ENCODE measurements around the gene ATP6V1C2. TPM values are rescaled to one million over a fixed set of nuclear protein-coding genes. Genes with fewer than 3 reads are reported as not detected.

The ATP6V1C2 gene
- total and polyA plus RNA-seq, 2 experiments from 2014 or later, result 0.14 to 2.1 TPM

DNA sequence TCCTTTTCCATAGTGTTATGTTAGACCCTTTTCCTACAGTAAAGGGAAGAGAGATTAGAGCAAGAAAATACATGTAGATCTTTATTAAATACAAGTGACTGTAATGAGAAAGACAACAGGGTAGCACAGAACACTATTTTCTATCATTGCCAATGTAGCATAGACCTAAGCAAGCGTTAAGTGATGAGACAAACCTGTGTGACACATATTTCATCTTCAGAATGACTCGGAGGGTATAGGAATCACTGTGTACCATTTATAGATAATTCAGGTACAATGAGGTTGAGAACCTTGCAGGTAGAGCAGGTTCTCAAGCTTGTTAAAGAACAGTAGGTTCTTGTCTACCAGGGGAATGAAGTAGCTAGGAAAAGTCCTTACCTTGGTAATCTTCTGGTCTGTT, 75.3 kb downstream of the ATP6V1C2 start:
- no peak for ATAC-seq
- Histone ChIP-seq H3K79me2 (replicated peaks; ENCODE audit: insufficient read depth) (peaks cover 71% of the 10 kb centered on the region), H4K20me1 (replicated peaks; ENCODE audit: insufficient read depth) (peaks cover 64% of the 10 kb centered on the region)

More for the DNA sequence above, 75.3 kb downstream of the ATP6V1C2 start:
- peaks cover 1% of the 10 kb centered on the region for H3K27me3 Mint-ChIP-seq (ENCODE audit: insufficient read depth, low read depth, poor library complexity)
- H3K4me2 ChIP-seq, result no peak overlapping the region
- 0 out of 2 replicates have a peak, but pooled peaks cover 3% of the 10 kb centered on the region for H3F3A ChIP-seq (replicated peaks; ENCODE audit: low read depth)
- TF ChIP-seq EZH2 (IDR thresholded peaks at IDR 0.05; ENCODE audit: low read depth, unreplicated experiment) (no peak), EZH2phosphoT487 (IDR thresholded peaks at IDR 0.05; ENCODE audit: unreplicated experiment) (no peak), JUNB (IDR thresholded peaks at IDR 0.05; ENCODE audit: unreplicated experiment) (no peak), ZNF331 (CRISPR knock-in tag; IDR thresholded peaks at IDR 0.05; ENCODE audit: low read depth) (no peak), NANOG (IDR thresholded peaks at IDR 0.05; ENCODE audit: borderline replicate concordance) (no peak), POLR2AphosphoS5 (IDR thresholded peaks at IDR 0.05; ENCODE audit: low read depth) (no peak), STAT1 (IDR thresholded peaks at IDR 0.05; ENCODE audit: unreplicated experiment) (no peak), ZNF114 (CRISPR knock-in tag; IDR thresholded peaks at IDR 0.05) (no peak), CREB1 (CRISPR knock-in tag; IDR thresholded peaks at IDR 0.05; ENCODE audit: low read depth) (no peak)
- TF ChIP-seq, protein P1, sequence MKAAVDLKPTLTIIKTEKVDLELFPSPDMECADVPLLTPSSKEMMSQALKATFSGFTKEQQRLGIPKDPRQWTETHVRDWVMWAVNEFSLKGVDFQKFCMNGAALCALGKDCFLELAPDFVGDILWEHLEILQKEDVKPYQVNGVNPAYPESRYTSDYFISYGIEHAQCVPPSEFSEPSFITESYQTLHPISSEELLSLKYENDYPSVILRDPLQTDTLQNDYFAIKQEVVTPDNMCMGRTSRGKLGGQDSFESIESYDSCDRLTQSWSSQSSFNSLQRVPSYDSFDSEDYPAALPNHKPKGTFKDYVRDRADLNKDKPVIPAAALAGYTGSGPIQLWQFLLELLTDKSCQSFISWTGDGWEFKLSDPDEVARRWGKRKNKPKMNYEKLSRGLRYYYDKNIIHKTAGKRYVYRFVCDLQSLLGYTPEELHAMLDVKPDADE (IDR thresholded peaks at IDR 0.05), result no peak
- TF ChIP-seq, protein P2, sequence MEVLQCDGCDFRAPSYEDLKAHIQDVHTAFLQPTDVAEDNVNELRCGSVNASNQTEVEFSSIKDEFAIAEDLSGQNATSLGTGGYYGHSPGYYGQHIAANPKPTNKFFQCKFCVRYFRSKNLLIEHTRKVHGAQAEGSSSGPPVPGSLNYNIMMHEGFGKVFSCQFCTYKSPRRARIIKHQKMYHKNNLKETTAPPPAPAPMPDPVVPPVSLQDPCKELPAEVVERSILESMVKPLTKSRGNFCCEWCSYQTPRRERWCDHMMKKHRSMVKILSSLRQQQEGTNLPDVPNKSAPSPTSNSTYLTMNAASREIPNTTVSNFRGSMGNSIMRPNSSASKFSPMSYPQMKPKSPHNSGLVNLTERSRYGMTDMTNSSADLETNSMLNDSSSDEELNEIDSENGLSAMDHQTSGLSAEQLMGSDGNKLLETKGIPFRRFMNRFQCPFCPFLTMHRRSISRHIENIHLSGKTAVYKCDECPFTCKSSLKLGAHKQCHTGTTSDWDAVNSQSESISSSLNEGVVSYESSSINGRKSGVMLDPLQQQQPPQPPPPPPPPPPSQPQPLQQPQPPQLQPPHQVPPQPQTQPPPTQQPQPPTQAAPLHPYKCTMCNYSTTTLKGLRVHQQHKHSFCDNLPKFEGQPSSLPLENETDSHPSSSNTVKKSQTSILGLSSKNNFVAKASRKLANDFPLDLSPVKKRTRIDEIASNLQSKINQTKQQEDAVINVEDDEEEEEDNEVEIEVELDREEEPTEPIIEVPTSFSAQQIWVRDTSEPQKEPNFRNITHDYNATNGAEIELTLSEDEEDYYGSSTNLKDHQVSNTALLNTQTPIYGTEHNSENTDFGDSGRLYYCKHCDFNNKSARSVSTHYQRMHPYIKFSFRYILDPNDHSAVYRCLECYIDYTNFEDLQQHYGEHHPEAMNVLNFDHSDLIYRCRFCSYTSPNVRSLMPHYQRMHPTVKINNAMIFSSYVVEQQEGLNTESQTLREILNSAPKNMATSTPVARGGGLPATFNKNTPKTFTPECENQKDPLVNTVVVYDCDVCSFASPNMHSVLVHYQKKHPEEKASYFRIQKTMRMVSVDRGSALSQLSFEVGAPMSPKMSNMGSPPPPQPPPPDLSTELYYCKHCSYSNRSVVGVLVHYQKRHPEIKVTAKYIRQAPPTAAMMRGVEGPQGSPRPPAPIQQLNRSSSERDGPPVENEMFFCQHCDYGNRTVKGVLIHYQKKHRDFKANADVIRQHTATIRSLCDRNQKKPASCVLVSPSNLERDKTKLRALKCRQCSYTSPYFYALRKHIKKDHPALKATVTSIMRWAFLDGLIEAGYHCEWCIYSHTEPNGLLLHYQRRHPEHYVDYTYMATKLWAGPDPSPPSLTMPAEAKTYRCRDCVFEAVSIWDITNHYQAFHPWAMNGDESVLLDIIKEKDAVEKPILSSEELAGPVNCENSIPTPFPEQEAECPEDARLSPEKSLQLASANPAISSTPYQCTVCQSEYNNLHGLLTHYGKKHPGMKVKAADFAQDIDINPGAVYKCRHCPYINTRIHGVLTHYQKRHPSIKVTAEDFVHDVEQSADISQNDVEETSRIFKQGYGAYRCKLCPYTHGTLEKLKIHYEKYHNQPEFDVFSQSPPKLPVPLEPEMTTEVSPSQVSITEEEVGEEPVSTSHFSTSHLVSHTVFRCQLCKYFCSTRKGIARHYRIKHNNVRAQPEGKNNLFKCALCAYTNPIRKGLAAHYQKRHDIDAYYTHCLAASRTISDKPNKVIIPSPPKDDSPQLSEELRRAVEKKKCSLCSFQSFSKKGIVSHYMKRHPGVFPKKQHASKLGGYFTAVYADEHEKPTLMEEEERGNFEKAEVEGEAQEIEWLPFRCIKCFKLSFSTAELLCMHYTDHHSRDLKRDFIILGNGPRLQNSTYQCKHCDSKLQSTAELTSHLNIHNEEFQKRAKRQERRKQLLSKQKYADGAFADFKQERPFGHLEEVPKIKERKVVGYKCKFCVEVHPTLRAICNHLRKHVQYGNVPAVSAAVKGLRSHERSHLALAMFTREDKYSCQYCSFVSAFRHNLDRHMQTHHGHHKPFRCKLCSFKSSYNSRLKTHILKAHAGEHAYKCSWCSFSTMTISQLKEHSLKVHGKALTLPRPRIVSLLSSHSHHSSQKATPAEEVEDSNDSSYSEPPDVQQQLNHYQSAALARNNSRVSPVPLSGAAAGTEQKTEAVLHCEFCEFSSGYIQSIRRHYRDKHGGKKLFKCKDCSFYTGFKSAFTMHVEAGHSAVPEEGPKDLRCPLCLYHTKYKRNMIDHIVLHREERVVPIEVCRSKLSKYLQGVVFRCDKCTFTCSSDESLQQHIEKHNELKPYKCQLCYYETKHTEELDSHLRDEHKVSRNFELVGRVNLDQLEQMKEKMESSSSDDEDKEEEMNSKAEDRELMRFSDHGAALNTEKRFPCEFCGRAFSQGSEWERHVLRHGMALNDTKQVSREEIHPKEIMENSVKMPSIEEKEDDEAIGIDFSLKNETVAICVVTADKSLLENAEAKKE (CRISPR knock-in tag; IDR thresholded peaks at IDR 0.05), result no peak
- TF ChIP-seq, protein P3, sequence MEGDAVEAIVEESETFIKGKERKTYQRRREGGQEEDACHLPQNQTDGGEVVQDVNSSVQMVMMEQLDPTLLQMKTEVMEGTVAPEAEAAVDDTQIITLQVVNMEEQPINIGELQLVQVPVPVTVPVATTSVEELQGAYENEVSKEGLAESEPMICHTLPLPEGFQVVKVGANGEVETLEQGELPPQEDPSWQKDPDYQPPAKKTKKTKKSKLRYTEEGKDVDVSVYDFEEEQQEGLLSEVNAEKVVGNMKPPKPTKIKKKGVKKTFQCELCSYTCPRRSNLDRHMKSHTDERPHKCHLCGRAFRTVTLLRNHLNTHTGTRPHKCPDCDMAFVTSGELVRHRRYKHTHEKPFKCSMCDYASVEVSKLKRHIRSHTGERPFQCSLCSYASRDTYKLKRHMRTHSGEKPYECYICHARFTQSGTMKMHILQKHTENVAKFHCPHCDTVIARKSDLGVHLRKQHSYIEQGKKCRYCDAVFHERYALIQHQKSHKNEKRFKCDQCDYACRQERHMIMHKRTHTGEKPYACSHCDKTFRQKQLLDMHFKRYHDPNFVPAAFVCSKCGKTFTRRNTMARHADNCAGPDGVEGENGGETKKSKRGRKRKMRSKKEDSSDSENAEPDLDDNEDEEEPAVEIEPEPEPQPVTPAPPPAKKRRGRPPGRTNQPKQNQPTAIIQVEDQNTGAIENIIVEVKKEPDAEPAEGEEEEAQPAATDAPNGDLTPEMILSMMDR (conservative IDR thresholded peaks at IDR 0.05; ENCODE audit: low read depth in 2 of 2), result no peak
- TF ChIP-seq, protein P4, sequence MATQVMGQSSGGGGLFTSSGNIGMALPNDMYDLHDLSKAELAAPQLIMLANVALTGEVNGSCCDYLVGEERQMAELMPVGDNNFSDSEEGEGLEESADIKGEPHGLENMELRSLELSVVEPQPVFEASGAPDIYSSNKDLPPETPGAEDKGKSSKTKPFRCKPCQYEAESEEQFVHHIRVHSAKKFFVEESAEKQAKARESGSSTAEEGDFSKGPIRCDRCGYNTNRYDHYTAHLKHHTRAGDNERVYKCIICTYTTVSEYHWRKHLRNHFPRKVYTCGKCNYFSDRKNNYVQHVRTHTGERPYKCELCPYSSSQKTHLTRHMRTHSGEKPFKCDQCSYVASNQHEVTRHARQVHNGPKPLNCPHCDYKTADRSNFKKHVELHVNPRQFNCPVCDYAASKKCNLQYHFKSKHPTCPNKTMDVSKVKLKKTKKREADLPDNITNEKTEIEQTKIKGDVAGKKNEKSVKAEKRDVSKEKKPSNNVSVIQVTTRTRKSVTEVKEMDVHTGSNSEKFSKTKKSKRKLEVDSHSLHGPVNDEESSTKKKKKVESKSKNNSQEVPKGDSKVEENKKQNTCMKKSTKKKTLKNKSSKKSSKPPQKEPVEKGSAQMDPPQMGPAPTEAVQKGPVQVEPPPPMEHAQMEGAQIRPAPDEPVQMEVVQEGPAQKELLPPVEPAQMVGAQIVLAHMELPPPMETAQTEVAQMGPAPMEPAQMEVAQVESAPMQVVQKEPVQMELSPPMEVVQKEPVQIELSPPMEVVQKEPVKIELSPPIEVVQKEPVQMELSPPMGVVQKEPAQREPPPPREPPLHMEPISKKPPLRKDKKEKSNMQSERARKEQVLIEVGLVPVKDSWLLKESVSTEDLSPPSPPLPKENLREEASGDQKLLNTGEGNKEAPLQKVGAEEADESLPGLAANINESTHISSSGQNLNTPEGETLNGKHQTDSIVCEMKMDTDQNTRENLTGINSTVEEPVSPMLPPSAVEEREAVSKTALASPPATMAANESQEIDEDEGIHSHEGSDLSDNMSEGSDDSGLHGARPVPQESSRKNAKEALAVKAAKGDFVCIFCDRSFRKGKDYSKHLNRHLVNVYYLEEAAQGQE (IDR thresholded peaks at IDR 0.05; ENCODE audit: unreplicated experiment), result no peak
- DNase-seq (ENCODE audit: low spot score), result no peak
- H3K36me3 Mint-ChIP-seq (ENCODE audit: low read depth), result peaks cover 85% of the 10 kb centered on the region
- no peaks in the 10 kb centered on the region for H3K27me3 ChIP-seq (ENCODE audit: insufficient read depth)
- H3K9me3 Mint-ChIP-seq, result no peaks in the 10 kb centered on the region
- peaks cover 79% of the 10 kb centered on the region for H3K36me3 ChIP-seq (ENCODE audit: insufficient read depth)
- H3K4me1 ChIP-seq (ENCODE audit: insufficient read depth), result no peaks in the 10 kb centered on the region
- H2AFZ ChIP-seq, result no peak overlapping the region
- no peaks in the 10 kb centered on the region for H3K9me2 ChIP-seq (ENCODE audit: insufficient read depth)
- H3K4me3 Mint-ChIP-seq, result no peak overlapping the region
- H3K4me3 ChIP-seq, result no peak overlapping the region
- H3K4me1 Mint-ChIP-seq, result no peaks in the 10 kb centered on the region
- H3K27ac Mint-ChIP-seq, result no peak overlapping the region
- no peak overlapping the region for H3K27ac ChIP-seq (ENCODE audit: low read depth)
